Caco-2 (cell line): ENCODE measurements around the gene HMCN1. TPM values are rescaled to one million over a fixed set of nuclear protein-coding genes. Genes with fewer than 3 reads are reported as not detected.

Experiments
- BruUV-seq: library from RNA; stranded (reverse); fragments of 400-500 nt; replicated peaks from 2 replicates; lab custom pipeline; 2021; lab: Mats Ljungman, UMichigan
- CTCF ChIA-PET: fragments of 300-600 bp; sonication (Branson Sonifier 250); formaldehyde crosslinking; loops from one replicate; lab custom pipeline; 2022; ENCODE audit warnings: antibody characterized with exemption; lab: Charles Lee
- POLR2A ChIA-PET: fragments of 300-600 bp; sonication (Branson Sonifier 250); formaldehyde crosslinking; loops from one replicate; lab custom pipeline; 2022; ENCODE audit warnings: antibody characterized with exemption; lab: Charles Lee
- DNase-seq, 2 experiments: peaks; one replicate each; pipeline versions ENCODE4 v3.0.0 to v3.0.0-alpha.2; 2020 to 2022
- H3K27me3 ChIP-seq: replicated peaks from 2 replicates; pipeline ENCODE4 v1.6.0; 2011; ENCODE audit warnings: low read length; ENCODE audit not compliant: control insufficient read depth, insufficient read depth
- H3K36me3 ChIP-seq: 2 replicates; pipeline ENCODE4 v1.5.1; 2011; ENCODE audit warnings: low read length; ENCODE audit not compliant: control insufficient read depth, insufficient read depth
- H3K4me1 ChIP-seq: fragments of 250-450 bp; sonication (Bioruptor Pico); 2 replicates; pipeline ENCODE4 v1.5.1; 2020; ENCODE audit warnings: mild to moderate bottlenecking
- H3K4me3 ChIP-seq: 2 replicates; pipeline ENCODE4 v1.5.1; 2011; ENCODE audit warnings: low read depth, mild to moderate bottlenecking, control low read depth, low read length
- H3K9me3 ChIP-seq: fragments of 250-450 bp; sonication (Bioruptor Pico); 2 replicates; pipeline ENCODE4 v1.5.1; 2020; ENCODE audit warnings: mild to moderate bottlenecking, moderate library complexity
- H3K27ac Mint-ChIP-seq: one replicate; pipeline ENCODE4 v1.8.0; 2022; ENCODE audit warnings: mixed read lengths; ENCODE audit not compliant: unreplicated experiment
- H3K27me3 Mint-ChIP-seq: one replicate; pipeline ENCODE4 v1.8.0; 2022; ENCODE audit warnings: mixed read lengths; ENCODE audit not compliant: insufficient read depth, unreplicated experiment
- H3K36me3 Mint-ChIP-seq: one replicate; pipeline ENCODE4 v1.8.0; 2022; ENCODE audit warnings: mild to moderate bottlenecking, mixed read lengths; ENCODE audit not compliant: insufficient read depth, unreplicated experiment
- H3K4me1 Mint-ChIP-seq: one replicate; pipeline ENCODE4 v1.8.0; 2022; ENCODE audit warnings: low read depth, mixed read lengths; ENCODE audit not compliant: unreplicated experiment
- H3K4me3 Mint-ChIP-seq: one replicate; pipeline ENCODE4 v1.8.0; 2022; ENCODE audit warnings: mild to moderate bottlenecking, moderate library complexity, mixed read lengths; ENCODE audit not compliant: unreplicated experiment
- H3K9me3 Mint-ChIP-seq: one replicate; pipeline ENCODE4 v1.8.0; 2022; ENCODE audit warnings: mixed read lengths; ENCODE audit not compliant: unreplicated experiment
- intact Hi-C: fragments of 100-400 bp; cut with micrococcal nuclease; formaldehyde crosslinking; loops from one replicate; pipeline ENCODE4 v1.10.0; 2022; ENCODE audit not compliant: unreplicated experiment
- total RNA-seq: library from RNA; stranded (reverse); gene quantifications from 2 replicates; pipeline ENCODE4 v1.2.3, GENCODE V29; 2022
- TF ChIP-seq, protein P1 (sequence below), 2 experiments: fragments of 200-600 bp in 1 of 2; IDR thresholded peaks; 1 replicate in 1 of 2; 2 replicates in 1 of 2; pipeline versions ENCODE4 v1.5.1 to v1.8.0; 2011 to 2022; ENCODE audit warnings: antibody characterized with exemption in 1 of 2, control low read depth in 1 of 2, inconsistent platforms in 1 of 2, low read depth in 1 of 2, low read length in 1 of 2, mild to moderate bottlenecking in 1 of 2, moderate library complexity in 1 of 2; ENCODE audit not compliant: insufficient read depth in 1 of 2, severe bottlenecking in 1 of 2, unreplicated experiment in 1 of 2

The HMCN1 gene
- total RNA-seq, 1 experiment from 2014 or later, result 0.02 TPM

DNA sequence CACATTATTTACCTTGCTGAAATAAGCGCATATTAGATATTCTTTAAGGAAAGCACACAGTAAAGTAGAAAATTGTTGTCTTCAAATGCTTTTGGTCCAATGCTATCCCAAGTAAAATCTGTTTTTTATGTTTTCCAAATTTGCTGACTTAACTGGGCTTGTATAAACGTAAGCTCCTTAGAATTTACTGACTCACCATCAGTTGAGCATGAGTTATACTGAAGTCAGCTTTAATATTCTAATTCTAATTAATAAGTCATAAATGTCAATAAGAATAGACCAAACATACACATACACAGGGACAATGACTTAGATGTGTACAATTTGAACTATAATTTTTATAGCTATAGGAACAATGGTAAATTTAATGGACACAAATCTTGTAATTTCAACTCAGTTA is 321.7 kb downstream of the HMCN1 start:
- no peak overlapping the region for H3K4me3 ChIP-seq
- H3K4me1 Mint-ChIP-seq, result no peaks in the 10 kb centered on the region
- BruUV-seq, result no TSS peak
- H3K27me3 Mint-ChIP-seq, result peaks cover 10% of the 10 kb centered on the region
- H3K4me3 Mint-ChIP-seq, result no peak overlapping the region
- POLR2A ChIA-PET, result no interaction called here
- no peak for DNase-seq
- CTCF ChIA-PET, result no interaction called here
- no peak overlapping the region for H3K27ac Mint-ChIP-seq
- TF ChIP-seq, protein P1, sequence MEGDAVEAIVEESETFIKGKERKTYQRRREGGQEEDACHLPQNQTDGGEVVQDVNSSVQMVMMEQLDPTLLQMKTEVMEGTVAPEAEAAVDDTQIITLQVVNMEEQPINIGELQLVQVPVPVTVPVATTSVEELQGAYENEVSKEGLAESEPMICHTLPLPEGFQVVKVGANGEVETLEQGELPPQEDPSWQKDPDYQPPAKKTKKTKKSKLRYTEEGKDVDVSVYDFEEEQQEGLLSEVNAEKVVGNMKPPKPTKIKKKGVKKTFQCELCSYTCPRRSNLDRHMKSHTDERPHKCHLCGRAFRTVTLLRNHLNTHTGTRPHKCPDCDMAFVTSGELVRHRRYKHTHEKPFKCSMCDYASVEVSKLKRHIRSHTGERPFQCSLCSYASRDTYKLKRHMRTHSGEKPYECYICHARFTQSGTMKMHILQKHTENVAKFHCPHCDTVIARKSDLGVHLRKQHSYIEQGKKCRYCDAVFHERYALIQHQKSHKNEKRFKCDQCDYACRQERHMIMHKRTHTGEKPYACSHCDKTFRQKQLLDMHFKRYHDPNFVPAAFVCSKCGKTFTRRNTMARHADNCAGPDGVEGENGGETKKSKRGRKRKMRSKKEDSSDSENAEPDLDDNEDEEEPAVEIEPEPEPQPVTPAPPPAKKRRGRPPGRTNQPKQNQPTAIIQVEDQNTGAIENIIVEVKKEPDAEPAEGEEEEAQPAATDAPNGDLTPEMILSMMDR (IDR thresholded peaks at IDR 0.05; ENCODE audit: insufficient read depth in 1 of 2, low read depth in 1 of 2, low read length in 1 of 2, severe bottlenecking in 1 of 2, unreplicated experiment in 1 of 2), result no peak
- no peaks in the 10 kb centered on the region for H3K36me3 Mint-ChIP-seq
- no peaks in the 10 kb centered on the region for H3K9me3 Mint-ChIP-seq
- no peaks in the 10 kb centered on the region for H3K27me3 ChIP-seq
- intact Hi-C loops, result no loop called here
- no peaks in the 10 kb centered on the region for H3K9me3 ChIP-seq
- H3K4me1 ChIP-seq, result no peaks in the 10 kb centered on the region
- no peaks in the 10 kb centered on the region for H3K36me3 ChIP-seq

DNA sequence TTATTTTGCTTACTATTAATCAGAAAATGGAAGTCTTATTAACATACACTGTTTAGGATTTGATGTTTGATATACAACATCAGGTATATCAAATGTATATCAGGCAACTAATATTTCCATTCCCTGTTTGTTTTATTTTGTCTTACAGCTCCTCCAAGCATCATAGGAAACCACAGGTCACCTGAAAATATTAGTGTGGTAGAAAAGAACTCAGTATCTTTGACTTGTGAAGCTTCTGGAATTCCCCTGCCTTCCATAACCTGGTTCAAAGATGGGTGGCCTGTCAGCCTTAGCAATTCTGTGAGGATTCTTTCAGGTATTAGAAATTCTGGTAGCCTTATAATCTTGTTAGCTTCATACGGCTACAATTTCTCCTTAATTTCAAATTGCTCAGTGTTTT is 322.9 kb downstream of the HMCN1 start:
- H3K4me1 Mint-ChIP-seq, result no peaks in the 10 kb centered on the region
- Histone ChIP-seq H3K4me1 (no peaks in the 10 kb centered on the region), H3K4me3 (no peak overlapping the region), H3K27me3 (no peaks in the 10 kb centered on the region), H3K36me3 (no peaks in the 10 kb centered on the region), H3K9me3 (no peaks in the 10 kb centered on the region)
- H3K9me3 Mint-ChIP-seq, result no peaks in the 10 kb centered on the region
- TF ChIP-seq, protein P1 (IDR thresholded peaks at IDR 0.05; ENCODE audit: insufficient read depth in 1 of 2, low read depth in 1 of 2, low read length in 1 of 2, severe bottlenecking in 1 of 2, unreplicated experiment in 1 of 2), result no peak
- H3K27me3 Mint-ChIP-seq, result no peaks in the 10 kb centered on the region
- no peak for DNase-seq
- CTCF ChIA-PET, result no interaction called here
- POLR2A ChIA-PET, result no interaction called here
- H3K36me3 Mint-ChIP-seq, result no peaks in the 10 kb centered on the region
- BruUV-seq, result no TSS peak
- H3K27ac Mint-ChIP-seq, result no peak overlapping the region
- H3K4me3 Mint-ChIP-seq, result no peak overlapping the region
- intact Hi-C loops, result no loop called here

- no TSS peak for BruUV-seq
- no peaks in the 10 kb centered on the region for H3K9me3 Mint-ChIP-seq
- ChIA-PET CTCF (no interaction called here), POLR2A (no interaction called here)
- no peak overlapping the region for H3K4me3 ChIP-seq
- H3K36me3 Mint-ChIP-seq, result no peaks in the 10 kb centered on the region
- TF ChIP-seq, protein P1 (IDR thresholded peaks at IDR 0.05; ENCODE audit: insufficient read depth in 1 of 2, low read depth in 1 of 2, low read length in 1 of 2, severe bottlenecking in 1 of 2, unreplicated experiment in 1 of 2), result no peak
- no peaks in the 10 kb centered on the region for H3K27me3 Mint-ChIP-seq
- H3K27me3 ChIP-seq, result no peaks in the 10 kb centered on the region
- no peaks in the 10 kb centered on the region for H3K9me3 ChIP-seq
- no peaks in the 10 kb centered on the region for H3K4me1 Mint-ChIP-seq
- H3K27ac Mint-ChIP-seq, result no peak overlapping the region
- no peak overlapping the region for H3K4me3 Mint-ChIP-seq
- intact Hi-C loops, result no loop called here
- DNase-seq, result no peak
- H3K36me3 ChIP-seq, result no peaks in the 10 kb centered on the region
- H3K4me1 ChIP-seq, result no peaks in the 10 kb centered on the region
These were observed 325.1 kb downstream of the HMCN1 start for GRCh38 chr1:186059311-186059710.
